ENCODE results near the gene LARGE2. TPM values are rescaled to one million over a fixed set of nuclear protein-coding genes. Genes with fewer than 3 reads are reported as not detected.

Gene LARGE2
- total RNA-seq, 4 donors from 2014 or later = 2.5 TPM; not detected in 3

DNA sequence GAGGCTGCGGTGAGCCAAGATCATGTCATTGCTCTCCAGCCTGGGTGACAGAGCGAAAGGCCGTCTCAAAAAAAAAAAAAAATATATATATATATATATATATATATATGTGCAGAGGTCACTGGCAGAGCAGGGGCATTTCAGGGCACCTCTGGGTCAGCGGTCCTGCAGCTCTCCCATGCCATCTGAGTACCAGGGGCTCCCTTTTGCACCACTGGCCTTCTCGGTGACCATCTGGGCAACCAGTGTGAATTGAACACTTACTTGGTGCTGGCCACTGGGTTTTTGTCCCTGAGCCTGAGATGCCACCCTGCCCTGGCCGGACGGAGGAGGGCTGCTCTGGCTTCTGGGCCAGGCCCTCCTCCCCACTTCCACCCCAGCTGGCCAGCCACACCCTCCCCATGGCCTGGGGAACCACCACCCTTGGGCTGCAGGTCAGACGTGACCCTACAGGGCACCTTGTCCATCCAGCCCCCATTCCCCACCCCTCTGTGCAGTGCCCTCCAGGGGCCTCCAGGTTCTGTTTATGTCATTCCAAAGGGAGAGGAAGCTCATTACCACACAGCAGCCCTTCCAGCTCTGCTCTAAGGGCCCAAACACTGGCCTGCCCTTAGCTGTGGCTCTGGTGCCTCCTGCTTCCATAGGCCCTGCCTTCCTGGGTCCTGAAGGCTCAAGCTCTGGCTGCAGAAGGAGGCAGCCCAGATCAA lies 26.8 kb upstream of the LARGE2 start:
- TF ChIP-seq POLR2A (IDR thresholded peaks at IDR 0.05) (no peak), EP300 (IDR thresholded peaks at IDR 0.05) (no peak), POLR2AphosphoS5 (IDR thresholded peaks at IDR 0.05) (no peak)
- TF ChIP-seq, protein P1, sequence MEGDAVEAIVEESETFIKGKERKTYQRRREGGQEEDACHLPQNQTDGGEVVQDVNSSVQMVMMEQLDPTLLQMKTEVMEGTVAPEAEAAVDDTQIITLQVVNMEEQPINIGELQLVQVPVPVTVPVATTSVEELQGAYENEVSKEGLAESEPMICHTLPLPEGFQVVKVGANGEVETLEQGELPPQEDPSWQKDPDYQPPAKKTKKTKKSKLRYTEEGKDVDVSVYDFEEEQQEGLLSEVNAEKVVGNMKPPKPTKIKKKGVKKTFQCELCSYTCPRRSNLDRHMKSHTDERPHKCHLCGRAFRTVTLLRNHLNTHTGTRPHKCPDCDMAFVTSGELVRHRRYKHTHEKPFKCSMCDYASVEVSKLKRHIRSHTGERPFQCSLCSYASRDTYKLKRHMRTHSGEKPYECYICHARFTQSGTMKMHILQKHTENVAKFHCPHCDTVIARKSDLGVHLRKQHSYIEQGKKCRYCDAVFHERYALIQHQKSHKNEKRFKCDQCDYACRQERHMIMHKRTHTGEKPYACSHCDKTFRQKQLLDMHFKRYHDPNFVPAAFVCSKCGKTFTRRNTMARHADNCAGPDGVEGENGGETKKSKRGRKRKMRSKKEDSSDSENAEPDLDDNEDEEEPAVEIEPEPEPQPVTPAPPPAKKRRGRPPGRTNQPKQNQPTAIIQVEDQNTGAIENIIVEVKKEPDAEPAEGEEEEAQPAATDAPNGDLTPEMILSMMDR (IDR thresholded peaks at IDR 0.05) = no peak
- H3K9me3 ChIP-seq = no peaks in the 10 kb centered on the region
- 80% methylated on average over 1 of the region's 8 CpGs; no CpG with 5 or more reads in 1 of the 2 donors for WGBS, 2 donors (ENCODE audit: low coverage in 1 of 2)
- peaks cover 0 to 21% (median 7%) of the 10 kb centered on the region in 3 donors for H3K4me1 ChIP-seq
- ATAC-seq = no peak
- H3K36me3 ChIP-seq = no peaks in the 10 kb centered on the region
- H3K27me3 ChIP-seq = peaks cover 27% of the 10 kb centered on the region
- H3K27ac ChIP-seq = no peak overlapping the region
- H3K4me3 ChIP-seq = no peak overlapping the region

DNA sequence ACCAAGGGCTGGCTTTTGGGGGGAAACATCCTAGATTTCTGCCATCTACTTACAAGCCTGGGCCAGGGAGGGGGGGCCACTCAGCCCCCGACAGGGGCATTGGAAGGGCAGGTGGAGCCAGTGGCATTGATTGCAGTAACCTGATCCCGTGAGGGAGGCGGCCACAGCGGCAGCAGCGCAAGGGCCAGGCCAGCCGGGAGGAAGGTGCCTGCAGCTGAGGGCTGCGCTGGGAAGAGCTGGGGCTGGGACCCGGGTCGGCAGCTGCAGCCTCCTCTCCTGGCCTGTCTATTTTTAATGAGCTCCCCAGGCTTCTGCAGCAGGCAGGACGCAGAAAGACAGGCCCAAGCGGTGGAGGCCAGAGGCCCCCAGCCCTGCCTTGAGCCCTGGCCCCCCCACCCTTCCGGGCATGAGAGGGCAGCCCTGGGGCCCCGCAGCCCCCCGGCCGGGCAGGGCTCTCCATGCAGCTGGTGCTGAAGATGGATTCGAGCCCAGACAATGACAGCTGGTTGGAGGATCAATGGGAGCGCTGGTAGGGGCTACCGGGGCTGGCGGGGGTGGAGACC lies 26.0 kb upstream of the LARGE2 start:
- ATAC-seq = no peak
- no CpG with 5 or more reads among the region's 19 CpGs for WGBS, 2 donors (ENCODE audit: low coverage in 1 of 2)

DNA sequence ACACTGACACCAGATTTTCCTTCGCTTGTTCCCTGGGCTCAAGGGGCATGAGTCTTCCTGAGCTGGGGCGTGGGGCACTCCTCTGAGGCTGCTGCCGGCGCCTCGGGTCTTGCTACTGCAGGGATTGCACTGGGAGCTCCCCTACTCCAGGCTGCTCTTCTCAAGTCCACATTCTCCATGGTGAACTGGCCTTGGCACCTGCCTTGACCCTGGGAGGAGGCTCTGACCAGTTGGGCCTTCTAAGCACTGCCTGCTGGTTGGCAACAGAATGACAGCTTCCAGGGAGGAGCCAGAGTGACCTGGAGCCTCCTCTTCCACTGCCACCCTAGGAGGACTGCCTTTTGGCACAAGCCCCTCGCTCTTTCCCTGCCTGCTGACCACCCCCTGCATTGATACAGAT lies 24.9 kb upstream of the LARGE2 start:
- H3K27ac ChIP-seq = no peak overlapping the region
- H3K4me3 ChIP-seq = no peak overlapping the region
- WGBS, 2 donors (ENCODE audit: low coverage in 1 of 2) = no CpG with 5 or more reads among the region's 6 CpGs
- peaks cover 0 to 28% (median 15%) of the 10 kb centered on the region in 3 donors for H3K4me1 ChIP-seq
- H3K9me3 ChIP-seq = no peaks in the 10 kb centered on the region
- ATAC-seq = no peak
- no peak for TF ChIP-seq POLR2AphosphoS5 (IDR thresholded peaks at IDR 0.05)
- TF ChIP-seq EP300 (IDR thresholded peaks at IDR 0.05) = no peak
- TF ChIP-seq, protein P1 (IDR thresholded peaks at IDR 0.05) = no peak
- no peak for TF ChIP-seq POLR2A (IDR thresholded peaks at IDR 0.05)
- H3K36me3 ChIP-seq = peaks cover 0 to 7% of the 10 kb centered on the region in 2 donors
- H3K27me3 ChIP-seq = peaks cover 27% of the 10 kb centered on the region

More for the DNA sequence above, 26.0 kb upstream of the LARGE2 start:
- Histone ChIP-seq H3K9me3 (no peaks in the 10 kb centered on the region), H3K36me3 (no peaks in the 10 kb centered on the region), H3K27me3 (peaks cover 27% of the 10 kb centered on the region), H3K4me3 (no peak overlapping the region), H3K4me1 (peaks cover 0 to 28% (median 15%) of the 10 kb centered on the region in 3 donors), H3K27ac (no peak overlapping the region)
- TF ChIP-seq POLR2A (IDR thresholded peaks at IDR 0.05) (no peak), EP300 (IDR thresholded peaks at IDR 0.05) (no peak)

DNA sequence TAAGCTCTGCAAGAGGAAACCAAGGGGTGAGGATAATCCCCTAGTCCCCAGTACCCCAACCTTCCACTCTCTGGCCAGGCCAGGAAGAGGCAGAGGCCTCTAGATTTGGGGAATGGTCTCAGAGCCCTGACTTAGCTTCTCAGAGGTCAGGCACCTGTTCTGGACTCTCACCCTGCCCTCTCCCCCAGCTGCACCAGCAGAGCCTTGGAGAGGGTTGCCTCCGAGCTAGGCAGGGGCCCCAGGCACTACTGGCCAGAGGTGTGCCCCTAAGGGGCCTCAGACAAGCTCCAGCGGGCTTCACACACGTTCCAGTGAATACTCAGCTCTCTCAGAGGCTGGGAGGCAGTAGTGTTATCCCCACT lies 23.4 kb upstream of the LARGE2 start:
- no peak for ATAC-seq
- Histone ChIP-seq H3K36me3 (peaks cover 0 to 22% of the 10 kb centered on the region in 2 donors), H3K27me3 (peaks cover 22% of the 10 kb centered on the region), H3K4me1 (peaks cover 0 to 28% (median 15%) of the 10 kb centered on the region in 3 donors), H3K27ac (peak overlapping the region in 3 of 4 donors; percentile 64 to 78 (median 77)), H3K4me3 (peak overlapping the region in 1 of 2 donors; percentile 72), H3K9me3 (no peaks in the 10 kb centered on the region)
- no CpG with 5 or more reads among the region's 3 CpGs for WGBS, 2 donors (ENCODE audit: low coverage in 1 of 2)
- TF ChIP-seq POLR2AphosphoS5 (IDR thresholded peaks at IDR 0.05) (no peak), POLR2A (IDR thresholded peaks at IDR 0.05) (no peak), EP300 (IDR thresholded peaks at IDR 0.05) (no peak)
- TF ChIP-seq, protein P1 (IDR thresholded peaks at IDR 0.05) = no peak

DNA sequence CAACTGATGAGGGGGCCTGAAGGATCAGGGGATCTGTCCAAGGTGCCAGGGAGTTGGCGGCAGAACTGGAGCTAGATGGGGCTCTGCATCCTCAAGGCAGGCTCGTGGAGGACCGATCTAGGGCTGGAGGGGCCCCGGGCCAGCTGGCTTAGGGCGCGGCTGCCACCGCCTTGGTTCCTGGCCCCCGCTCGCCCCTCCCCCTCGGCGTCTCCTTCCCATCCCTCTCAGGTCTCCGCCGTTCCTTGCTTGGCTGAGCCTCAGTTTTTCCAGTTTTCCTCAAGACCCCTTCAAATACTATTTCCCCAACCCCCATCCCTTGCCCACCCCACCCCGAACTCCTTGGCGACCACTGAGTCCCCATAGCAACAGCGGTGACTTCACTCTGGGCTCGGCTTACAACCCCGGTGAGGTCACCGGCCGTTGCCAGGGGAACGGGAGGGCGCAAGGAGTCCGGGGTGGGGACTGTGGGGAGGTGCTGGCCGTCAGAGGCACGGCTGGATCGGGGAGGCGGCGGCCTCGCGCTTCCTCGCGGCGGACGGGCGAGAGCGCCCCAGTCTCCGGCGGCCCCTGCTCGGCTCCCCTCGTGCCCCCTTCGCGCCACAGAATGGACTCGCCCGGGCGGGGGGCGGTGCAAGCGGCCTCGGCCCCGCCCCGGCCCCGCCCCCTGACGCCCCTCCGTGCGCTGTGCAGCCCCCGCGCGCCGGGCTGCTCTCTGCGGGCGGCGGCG lies 22.8 kb upstream of the LARGE2 start:
- peak overlapping the region in 3 of 4 donors; percentile 64 to 78 (median 77) for H3K27ac ChIP-seq
- peak; percentile 90 for ATAC-seq
- peak overlapping the region; percentile 37 to 72 for H3K4me3 ChIP-seq
- H3K9me3 ChIP-seq = no peaks in the 10 kb centered on the region
- WGBS, 2 donors (ENCODE audit: low coverage in 1 of 2) = 2% methylated on average over 12 of the region's 62 CpGs; no CpG with 5 or more reads in 1 of the 2 donors
- no peak for TF ChIP-seq EP300 (IDR thresholded peaks at IDR 0.05)
- no peak for TF ChIP-seq POLR2AphosphoS5 (IDR thresholded peaks at IDR 0.05)
- TF ChIP-seq, protein P1 (IDR thresholded peaks at IDR 0.05) = no peak
- no peak for TF ChIP-seq POLR2A (IDR thresholded peaks at IDR 0.05)
- H3K36me3 ChIP-seq = peaks cover 0 to 27% of the 10 kb centered on the region in 2 donors
- peaks cover 17% of the 10 kb centered on the region for H3K27me3 ChIP-seq
- H3K4me1 ChIP-seq = peaks cover 0 to 28% (median 15%) of the 10 kb centered on the region in 3 donors

Data from gastroesophageal sphincter (tissue), 4 donors.